GM12875 (cell line): ENCODE data around the gene G0S2.

Experiments used
- H3K4me3 ChIP-seq: one replicate; pipeline ENCODE4 v1.5.1; 2011; ENCODE audit warnings: low read depth, low read length, control low read depth
- CTCF ChIP-seq: IDR thresholded peaks from 2 replicates; pipeline ENCODE4 v1.5.1; 2011; ENCODE audit warnings: low read depth, mild to moderate bottlenecking, control low read depth, inconsistent platforms, low read length, moderate library complexity, borderline replicate concordance; ENCODE audit not compliant: insufficient read depth

G0S2 gene

GRCh38 chr1:209667103-209667502, 8.1 kb upstream of the G0S2 start:
- H3K4me3 ChIP-seq = no peak overlapping the region
- no peak for TF ChIP-seq CTCF

GRCh38 chr1:209667708-209668107, 7.5 kb upstream of the G0S2 start:
- TF ChIP-seq CTCF = no peak
- no peak overlapping the region for H3K4me3 ChIP-seq

GRCh38 chr1:209670441-209671082, 4.7 kb upstream of the G0S2 start:
- no peak for TF ChIP-seq CTCF
- H3K4me3 ChIP-seq = no peak overlapping the region

- no peak for TF ChIP-seq CTCF
- no peak overlapping the region for H3K4me3 ChIP-seq
Measured at GRCh38 chr1:209672705-209673630, 2.2 kb upstream of the G0S2 start.

GRCh38 chr1:209673631-209674417, 1.4 kb upstream of the G0S2 start:
- TF ChIP-seq CTCF = no peak
- no peak overlapping the region for H3K4me3 ChIP-seq

- H3K4me3 ChIP-seq = peak overlapping the region; percentile 31
- TF ChIP-seq CTCF = no peak
Measured at GRCh38 chr1:209675565-209676154, 448 bp downstream of the G0S2 start.
